Measurements from ENCODE around the gene ZPBP2. TPM values are rescaled to one million over a fixed set of nuclear protein-coding genes. Genes with fewer than 3 reads are reported as not detected.

The ZPBP2 gene
- total and polyA plus RNA-seq, 9 of the 15 experiments (the other 6 are each of a cell fraction or from before 2014, with no cell fraction given) = not detected

- Histone ChIP-seq H3K27me3 (ENCODE audit: control insufficient read depth in 2 of 2, insufficient read depth in 2 of 2, low read length in 2 of 2) (peaks cover 0 to 7% of the 10 kb centered on the region in 2 experiments; a peak in 2 of 5 replicates), H3K79me2 (ENCODE audit: control insufficient read depth, insufficient read depth, low read length) (no peaks in the 10 kb centered on the region), H3K9me3 (replicated peaks; ENCODE audit: control insufficient read depth, insufficient read depth, low read depth, low read length) (peaks cover 10% of the 10 kb centered on the region), H3K4me1 (replicated peaks in 1 of 2; ENCODE audit: control insufficient read depth in 2 of 2, insufficient read depth in 2 of 2, low read length in 2 of 2) (no peaks in the 10 kb centered on the region), H3K4me2 (ENCODE audit: insufficient read depth, low read length) (no peak overlapping the region), H3K27ac (ENCODE audit: extremely low read depth, low read depth, low read length) (no peak overlapping the region), H3K9me1 (ENCODE audit: control insufficient read depth, insufficient read depth, low read length) (no peaks in the 10 kb centered on the region), H2AFZ (ENCODE audit: low read depth, low read length) (no peak overlapping the region), H3K9ac (ENCODE audit: insufficient read depth in 1 of 2, low read depth in 2 of 2, low read length in 2 of 2) (no peak overlapping the region), H3K4me3 (no peak overlapping the region), H4K20me1 (replicated peaks; ENCODE audit: control insufficient read depth, insufficient read depth, low read length) (no peaks in the 10 kb centered on the region), H3K36me3 (ENCODE audit: control insufficient read depth, insufficient read depth, low read length) (no peaks in the 10 kb centered on the region)
- BruUV-seq (replicated peaks) = no TSS peak
- CTCF ChIA-PET (ENCODE audit: low intra/inter-chr PET ratio) = no interaction called here
- intact Hi-C loops (cut with micrococcal nuclease) (no loop called here), in situ Hi-C loops (cut with MboI) (no loop called here)
- TF ChIP-seq ZBTB8A (IDR thresholded peaks at IDR 0.05; ENCODE audit: partially characterized antibody) = no peak
- peak in 1 of 2 experiments; percentile 90; a peak in 2 of 3 replicates for TF ChIP-seq CBX3 (IDR thresholded peaks at IDR 0.05; ENCODE audit: borderline replicate concordance in 1 of 2, low read length in 2 of 2)
- no peak for TF ChIP-seq BCLAF1 (IDR thresholded peaks at IDR 0.05; ENCODE audit: borderline replicate concordance in 1 of 2, control insufficient read depth in 1 of 2, low read depth in 2 of 2, low read length in 1 of 2)
- no peak for TF ChIP-seq POLR2H (tag; IDR thresholded peaks at IDR 0.05; ENCODE audit: low read depth)
- TF ChIP-seq CBX1 (IDR thresholded peaks at IDR 0.05; ENCODE audit: low read depth) = peak; percentile 77; the same call in 1 of the 2 replicates
- TF ChIP-seq ZFP36 (IDR thresholded peaks at IDR 0.05; ENCODE audit: low read depth, low read length, partially characterized antibody) = peak; percentile 41
- 0 out of 2 replicates have a peak, but pooled peaks have one; percentile 40 for TF ChIP-seq ZNF445 (CRISPR knock-in tag; IDR thresholded peaks at IDR 0.05; ENCODE audit: low read depth)
- no peak for TF ChIP-seq POLR3A (IDR thresholded peaks at IDR 0.05; ENCODE audit: borderline replicate concordance, extremely low read depth, insufficient read depth, insufficient read length)
- TF ChIP-seq TRIM24 (IDR thresholded peaks at IDR 0.05) = 0 out of 4 replicates have a peak, but pooled peaks of 1 of the 2 experiments have one; percentile 26
- TF ChIP-seq POLR2AphosphoS5 (IDR thresholded peaks at IDR 0.05; ENCODE audit: control insufficient read depth, insufficient read depth, low read depth, low read length) = peak; percentile 40; the same call in 1 of the 2 replicates
- TF ChIP-seq ZNF224 (CRISPR knock-in tag; IDR thresholded peaks at IDR 0.05) = no peak
- peak; percentile 94 for TF ChIP-seq TRIM28 (IDR thresholded peaks at IDR 0.05)
- TF ChIP-seq ZNF280A (IDR thresholded peaks at IDR 0.05; ENCODE audit: low read depth, partially characterized antibody) = peak; percentile 85
- TF ChIP-seq POLR2A (conservative IDR thresholded peaks at IDR 0.05) = peak; percentile 40; the same call in 1 of the 2 replicates
- TF ChIP-seq CBX5 (IDR thresholded peaks at IDR 0.05; ENCODE audit: borderline replicate concordance, low read depth) = peak; percentile 97
- POLR2A ChIA-PET = no interaction called here
- WGBS (ENCODE audit: insufficient coverage, low coverage, missing lambda C conversion rate) = 2% methylated on average over 5 of the region's 5 CpGs
- FAIRE-seq (no peak), ATAC-seq (no peak), DNase-seq (ENCODE audit: extremely low read depth in 1 of 4, low spot score in 3 of 4) (peak in 1 of 4 experiments; percentile 22)
These were observed 44.5 kb upstream of the ZPBP2 start for GRCh38 chr17:39823407-39824054.

All from K562 (cell line).